Adipocyte (in vitro differentiated cells): ENCODE results near the gene PDZRN4.

ENCODE experiments used
- DNase-seq: peaks from one replicate; pipeline ENCODE4 v3.0.0-alpha.2; 2015; ENCODE audit warnings: low read depth
- H3K27me3 ChIP-seq: replicated peaks from 2 replicates; pipeline ENCODE4 v1.7.0; 2013; ENCODE audit warnings: mild to moderate bottlenecking, low read length, moderate library complexity; ENCODE audit not compliant: control insufficient read depth, insufficient read depth
- H3K36me3 ChIP-seq: 2 replicates; pipeline ENCODE4 v1.7.0; 2013; ENCODE audit warnings: low read length, mild to moderate bottlenecking, moderate library complexity; ENCODE audit not compliant: control insufficient read depth, insufficient read depth, severe bottlenecking
- H3K4me1 ChIP-seq: 2 replicates; pipeline ENCODE4 v1.7.0; 2013; ENCODE audit warnings: mild to moderate bottlenecking, low read length, moderate library complexity; ENCODE audit not compliant: control insufficient read depth, insufficient read depth
- H3K4me3 ChIP-seq: 2 replicates; pipeline ENCODE4 v1.7.0; 2013; ENCODE audit warnings: mild to moderate bottlenecking, low read length, moderate library complexity
- H3K9ac ChIP-seq: 2 replicates; pipeline ENCODE4 v1.7.0; 2013; ENCODE audit warnings: mild to moderate bottlenecking, low read length, moderate library complexity
- H3K9me3 ChIP-seq: 2 replicates; pipeline ENCODE4 v1.7.0; 2013; ENCODE audit warnings: mild to moderate bottlenecking, low read length, moderate library complexity; ENCODE audit not compliant: control insufficient read depth

Gene PDZRN4

DNA sequence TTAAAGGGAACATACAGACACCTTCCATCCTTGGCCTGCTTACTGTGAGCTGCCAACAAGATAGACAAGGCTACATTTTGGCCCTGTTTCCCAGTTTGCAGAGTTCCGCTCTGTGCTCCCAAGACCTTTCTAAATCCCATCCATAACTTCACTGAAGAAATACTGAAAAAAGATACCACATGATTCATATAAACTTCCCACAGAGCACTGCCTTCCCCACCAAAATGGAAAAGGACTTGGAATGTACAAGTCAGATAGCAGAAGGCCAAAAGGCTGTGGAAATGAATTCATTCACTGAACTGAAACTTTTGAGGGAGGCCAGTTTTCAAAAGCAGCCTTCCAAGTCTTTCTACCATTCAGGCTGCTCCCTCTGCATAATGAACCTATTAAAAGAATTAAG lies 29.6 kb downstream of the PDZRN4 start:
- DNase-seq, result no peak
- no peak overlapping the region for H3K9ac ChIP-seq
- H3K27me3 ChIP-seq, result no peaks in the 10 kb centered on the region
- H3K9me3 ChIP-seq, result no peaks in the 10 kb centered on the region
- H3K4me3 ChIP-seq, result no peak overlapping the region
- no peaks in the 10 kb centered on the region for H3K4me1 ChIP-seq
- no peaks in the 10 kb centered on the region for H3K36me3 ChIP-seq

DNA sequence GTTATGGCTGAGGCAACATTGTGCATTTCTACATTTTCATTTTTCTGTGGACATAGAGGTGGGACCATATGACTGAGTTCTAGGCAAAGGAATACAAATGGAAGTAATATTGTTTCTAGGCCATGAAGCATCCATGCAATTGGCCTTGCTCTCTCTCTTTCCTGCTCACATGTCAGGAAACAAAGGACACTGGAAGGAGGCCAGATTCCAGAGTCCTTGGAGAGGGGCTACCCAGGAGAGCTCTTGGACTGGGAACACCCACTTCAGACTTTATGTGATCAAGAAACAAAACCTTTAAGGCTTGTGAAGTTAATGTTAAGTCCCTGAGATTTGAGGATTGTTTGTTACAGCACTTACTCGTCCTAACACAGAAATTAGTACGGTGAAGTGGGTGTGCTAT lies 32.8 kb downstream of the PDZRN4 start:
- H3K9ac ChIP-seq, result no peak overlapping the region
- DNase-seq, result no peak
- no peak overlapping the region for H3K4me3 ChIP-seq
- H3K36me3 ChIP-seq, result no peaks in the 10 kb centered on the region
- H3K27me3 ChIP-seq, result no peaks in the 10 kb centered on the region
- H3K4me1 ChIP-seq, result no peaks in the 10 kb centered on the region
- H3K9me3 ChIP-seq, result no peaks in the 10 kb centered on the region

DNA sequence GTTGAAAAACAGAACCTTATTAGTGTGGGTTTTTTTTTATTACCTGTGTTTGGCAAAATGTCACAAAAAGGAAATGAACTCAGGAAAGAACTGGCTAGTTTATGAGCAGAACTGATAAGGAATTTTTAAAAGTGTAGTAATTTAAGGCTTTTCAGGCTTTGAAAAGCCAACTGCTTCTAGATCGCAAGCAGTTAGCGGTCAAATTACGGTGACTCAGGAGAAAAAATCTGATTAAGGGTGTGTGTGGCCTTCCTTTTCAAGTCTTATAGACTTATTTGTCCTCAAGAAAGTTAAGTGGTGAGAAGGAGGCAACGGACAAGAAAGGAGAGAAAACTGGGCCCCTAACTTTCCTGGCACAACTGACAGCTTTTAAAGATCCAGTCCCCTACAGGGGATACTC lies 33.4 kb downstream of the PDZRN4 start:
- no peaks in the 10 kb centered on the region for H3K27me3 ChIP-seq
- no peak overlapping the region for H3K4me3 ChIP-seq
- DNase-seq, result no peak
- H3K36me3 ChIP-seq, result no peaks in the 10 kb centered on the region
- H3K4me1 ChIP-seq, result no peaks in the 10 kb centered on the region
- no peaks in the 10 kb centered on the region for H3K9me3 ChIP-seq
- no peak overlapping the region for H3K9ac ChIP-seq

DNA sequence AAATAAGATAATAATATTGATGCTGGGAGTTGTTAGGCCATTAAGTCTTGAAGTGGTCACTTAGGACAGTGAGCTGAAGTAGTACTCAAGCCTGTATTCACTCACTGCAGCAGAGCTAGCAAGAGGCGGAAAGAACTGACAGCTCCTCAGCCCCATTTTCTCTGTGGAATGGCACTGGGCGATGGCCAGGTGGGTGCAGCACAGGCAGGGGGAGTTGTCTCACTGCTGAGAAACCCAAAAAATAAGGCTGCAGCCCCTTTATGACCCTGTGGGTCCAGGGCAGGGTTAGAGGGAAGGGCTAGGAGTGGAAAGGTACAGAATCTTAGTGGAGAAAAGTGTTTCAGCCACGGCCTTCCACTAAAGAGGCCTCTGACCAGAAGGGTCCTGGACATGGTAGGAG lies 35.5 kb downstream of the PDZRN4 start:
- Histone ChIP-seq H3K4me3 (no peak overlapping the region), H3K36me3 (no peaks in the 10 kb centered on the region), H3K27me3 (no peaks in the 10 kb centered on the region), H3K4me1 (no peaks in the 10 kb centered on the region), H3K9ac (no peak overlapping the region), H3K9me3 (no peaks in the 10 kb centered on the region)
- no peak for DNase-seq

DNA sequence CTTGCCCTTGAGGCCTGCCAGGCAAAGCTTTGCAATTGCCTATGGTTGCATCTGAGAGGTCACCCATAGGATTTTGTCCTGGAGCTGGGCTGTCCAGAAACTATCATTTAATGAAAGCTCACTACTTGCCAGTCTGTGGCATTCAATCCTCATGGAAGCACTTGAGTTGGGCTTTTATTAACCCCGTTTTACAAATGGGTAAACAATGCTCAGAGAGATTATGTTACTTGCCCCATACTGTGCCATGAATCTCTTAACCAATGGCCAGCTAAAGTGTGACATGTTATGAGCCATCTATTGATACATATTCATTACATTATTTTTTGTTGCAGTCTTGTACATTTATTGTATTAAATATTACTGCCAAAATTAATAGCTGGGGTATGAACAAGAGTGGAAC lies 35.9 kb downstream of the PDZRN4 start:
- Histone ChIP-seq H3K4me3 (no peak overlapping the region), H3K36me3 (no peaks in the 10 kb centered on the region), H3K4me1 (no peaks in the 10 kb centered on the region), H3K27me3 (no peaks in the 10 kb centered on the region), H3K9ac (no peak overlapping the region), H3K9me3 (no peaks in the 10 kb centered on the region)
- DNase-seq, result no peak

DNA sequence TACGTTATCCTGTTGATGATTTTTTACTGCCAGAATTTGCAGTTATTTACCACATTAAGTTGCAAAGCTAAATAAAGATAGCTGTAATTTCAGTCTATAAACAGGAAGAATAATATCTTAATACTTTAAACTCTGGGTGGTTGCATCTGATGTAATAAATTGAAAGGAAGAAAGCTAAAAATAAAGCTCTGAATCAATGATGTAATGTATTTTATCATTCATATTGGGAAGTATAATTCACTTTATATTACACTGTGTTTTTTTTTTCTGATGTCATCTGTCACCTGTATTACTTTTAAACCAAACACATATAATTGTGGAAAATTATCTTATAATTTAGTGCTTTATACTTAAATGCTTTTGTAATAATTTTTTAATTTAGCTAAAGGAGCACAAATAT lies 37.1 kb downstream of the PDZRN4 start:
- peaks cover 3% of the 10 kb centered on the region for H3K4me1 ChIP-seq
- H3K4me3 ChIP-seq, result no peak overlapping the region
- DNase-seq, result no peak
- no peak overlapping the region for H3K9ac ChIP-seq
- H3K27me3 ChIP-seq, result no peaks in the 10 kb centered on the region
- H3K36me3 ChIP-seq, result no peaks in the 10 kb centered on the region
- no peaks in the 10 kb centered on the region for H3K9me3 ChIP-seq

DNA sequence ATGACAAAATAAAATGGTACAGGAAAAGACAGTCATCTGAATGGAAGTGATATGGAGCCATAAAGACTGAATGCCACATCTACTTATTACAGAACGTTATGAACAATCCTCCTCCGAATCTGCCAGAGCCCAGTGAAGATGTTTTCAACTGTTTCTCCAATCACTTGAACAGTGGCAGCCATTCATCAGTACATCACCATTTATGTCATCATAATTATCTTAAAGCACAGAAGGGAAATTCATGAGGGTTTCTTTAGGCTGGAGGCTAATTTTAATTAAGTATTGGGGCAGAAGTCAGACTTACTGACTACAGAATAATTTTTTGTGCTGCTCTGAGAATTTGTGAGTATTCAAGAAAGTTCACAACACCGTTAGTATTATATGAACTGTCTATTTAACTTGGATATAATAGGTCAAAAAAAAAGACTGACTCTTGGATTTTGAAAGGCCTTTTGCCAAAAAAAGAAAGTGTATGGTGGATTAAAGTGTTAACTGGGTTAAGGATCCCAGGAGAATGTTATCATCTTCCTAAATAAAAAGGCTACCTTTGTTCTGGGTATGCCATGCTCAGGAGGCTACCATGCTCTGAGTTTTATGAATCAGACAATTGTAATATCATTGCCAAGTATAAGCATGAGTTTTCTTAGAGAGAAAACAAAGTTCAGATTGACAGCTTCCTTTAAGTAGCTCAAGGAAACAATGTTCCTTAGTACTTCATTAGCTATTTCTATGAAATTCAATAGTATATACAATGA lies 40.1 kb downstream of the PDZRN4 start:
- Histone ChIP-seq H3K4me1 (peaks cover 3% of the 10 kb centered on the region), H3K27me3 (no peaks in the 10 kb centered on the region), H3K36me3 (no peaks in the 10 kb centered on the region), H3K9ac (no peak overlapping the region), H3K9me3 (no peaks in the 10 kb centered on the region), H3K4me3 (no peak overlapping the region)
- no peak for DNase-seq

DNA sequence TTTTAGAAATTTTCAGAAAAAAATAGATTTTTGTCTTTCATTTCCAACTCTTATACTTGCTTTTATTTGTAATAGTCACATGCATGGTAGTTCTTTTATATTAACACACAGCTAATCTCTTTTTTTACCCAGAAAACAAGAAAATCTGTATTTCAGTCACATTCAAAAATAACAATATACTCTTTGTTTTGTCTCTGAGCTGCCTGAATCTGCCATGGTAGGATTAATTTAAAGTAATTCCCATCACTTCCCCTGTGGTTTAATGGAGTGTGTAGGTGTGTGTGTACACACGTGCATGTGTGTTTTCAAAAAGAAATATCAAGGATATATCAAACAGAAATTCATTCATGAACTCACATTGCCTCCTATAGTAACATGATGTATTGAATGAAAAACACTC lies 42.6 kb downstream of the PDZRN4 start:
- Histone ChIP-seq H3K4me3 (no peak overlapping the region), H3K9ac (no peak overlapping the region), H3K36me3 (no peaks in the 10 kb centered on the region), H3K27me3 (no peaks in the 10 kb centered on the region), H3K9me3 (no peaks in the 10 kb centered on the region), H3K4me1 (peaks cover 3% of the 10 kb centered on the region)
- no peak for DNase-seq

DNA sequence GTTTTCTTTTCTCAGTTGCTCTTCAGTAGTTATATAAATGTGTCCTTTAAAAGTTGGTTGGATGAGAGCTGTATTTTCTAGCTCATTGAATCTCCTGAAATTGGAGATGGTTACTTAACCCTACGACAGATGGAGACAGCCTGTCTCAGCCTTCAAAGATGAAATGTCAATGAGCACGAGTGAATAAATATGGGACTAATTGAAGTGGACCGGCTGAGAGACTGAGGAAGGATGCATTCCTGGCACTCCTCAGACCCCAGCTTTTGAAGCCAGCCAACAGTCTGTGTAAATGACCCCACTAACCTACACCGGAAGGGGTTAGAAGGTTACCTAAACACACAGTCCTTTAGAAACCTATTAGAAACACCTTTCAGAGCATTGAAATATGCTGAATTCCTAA lies 46.6 kb downstream of the PDZRN4 start:
- Histone ChIP-seq H3K4me3 (no peak overlapping the region), H3K9ac (no peak overlapping the region), H3K4me1 (no peaks in the 10 kb centered on the region), H3K27me3 (no peaks in the 10 kb centered on the region), H3K9me3 (no peaks in the 10 kb centered on the region), H3K36me3 (no peaks in the 10 kb centered on the region)
- no peak for DNase-seq

DNA sequence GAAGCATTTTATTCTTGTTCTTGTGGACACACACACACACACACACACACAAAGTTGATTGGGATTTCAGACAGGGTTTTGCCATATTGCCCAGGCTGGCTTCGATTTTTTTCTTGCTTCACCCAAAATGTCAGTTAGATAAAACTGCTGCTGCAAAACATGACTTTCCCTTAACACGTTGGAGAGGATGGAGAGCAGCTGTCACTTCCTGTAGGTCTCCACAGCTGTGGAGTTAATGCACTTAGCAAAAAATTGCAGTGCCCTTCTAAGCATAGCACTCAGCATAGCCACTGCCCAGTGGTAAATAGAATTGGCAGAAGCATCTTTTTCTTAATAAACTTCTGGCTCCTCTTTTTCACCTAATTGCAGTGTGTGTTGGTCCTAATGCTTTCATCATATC lies 54.5 kb downstream of the PDZRN4 start:
- no peaks in the 10 kb centered on the region for H3K36me3 ChIP-seq
- H3K9me3 ChIP-seq, result no peaks in the 10 kb centered on the region
- DNase-seq, result no peak
- H3K4me1 ChIP-seq, result no peaks in the 10 kb centered on the region
- H3K4me3 ChIP-seq, result no peak overlapping the region
- H3K9ac ChIP-seq, result no peak overlapping the region
- no peaks in the 10 kb centered on the region for H3K27me3 ChIP-seq

DNA sequence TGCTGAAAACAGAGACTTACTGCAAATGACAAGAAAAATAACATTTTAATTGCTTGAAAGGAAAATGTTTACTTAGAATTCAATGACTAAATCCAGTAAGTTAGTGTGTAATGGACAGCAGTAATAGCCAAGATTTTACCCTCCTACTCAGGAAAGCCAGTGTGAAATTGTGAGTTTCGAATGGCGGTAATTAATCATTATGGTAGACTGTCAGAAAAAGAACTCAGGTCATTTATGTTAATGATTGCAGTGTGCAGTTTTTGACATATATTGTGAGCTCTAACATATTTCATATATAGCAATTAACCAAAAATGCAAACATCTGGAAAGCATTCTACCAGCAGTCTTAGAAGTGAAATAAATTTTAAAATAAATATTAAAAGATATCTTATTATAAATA lies 60.3 kb downstream of the PDZRN4 start:
- Histone ChIP-seq H3K9me3 (no peaks in the 10 kb centered on the region), H3K4me1 (no peaks in the 10 kb centered on the region), H3K36me3 (no peaks in the 10 kb centered on the region), H3K4me3 (no peak overlapping the region), H3K27me3 (no peaks in the 10 kb centered on the region), H3K9ac (no peak overlapping the region)
- DNase-seq, result no peak

DNA sequence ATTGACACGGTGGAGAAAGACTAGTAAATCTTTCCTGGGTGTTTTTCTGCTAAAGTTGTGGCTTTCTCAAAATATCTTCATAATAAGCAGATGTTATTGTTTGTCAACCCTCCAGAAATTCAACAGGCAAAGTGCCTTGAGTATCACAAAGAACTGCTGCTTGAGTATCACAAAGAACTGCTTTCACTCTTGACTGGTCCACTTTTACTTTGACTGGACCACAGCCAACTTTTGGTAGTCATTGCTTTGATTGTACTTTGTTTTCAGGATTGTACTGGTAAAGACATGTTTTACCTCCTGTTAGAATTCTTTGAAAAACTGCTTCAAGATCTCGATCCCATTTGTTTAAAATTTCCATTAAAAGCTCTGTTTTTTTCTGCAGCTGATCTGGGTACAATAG lies 62.6 kb downstream of the PDZRN4 start:
- Histone ChIP-seq H3K4me1 (no peaks in the 10 kb centered on the region), H3K9me3 (no peaks in the 10 kb centered on the region), H3K27me3 (no peaks in the 10 kb centered on the region), H3K9ac (no peak overlapping the region), H3K4me3 (no peak overlapping the region), H3K36me3 (no peaks in the 10 kb centered on the region)
- DNase-seq, result no peak
